Measurements from ENCODE around the gene MRPL48. TPM values are rescaled to one million over a fixed set of nuclear protein-coding genes. Genes with fewer than 3 reads are reported as not detected.

Gene MRPL48
- total RNA-seq, 1 experiment from 2014 or later, result 66.8 TPM

- BruUV-seq (replicated peaks), result no TSS peak
- TF ChIP-seq SIN3A (IDR thresholded peaks at IDR 0.05; ENCODE audit: low read depth), result no peak
- no peak for TF ChIP-seq FOSL1 (IDR thresholded peaks at IDR 0.05; ENCODE audit: low read depth)
- TF ChIP-seq TCF7L2 (IDR thresholded peaks at IDR 0.05; ENCODE audit: borderline replicate concordance, extremely low read depth, insufficient read depth, insufficient read length), result peak; percentile 84
- TF ChIP-seq POLR2A (IDR thresholded peaks at IDR 0.05; ENCODE audit: borderline replicate concordance, extremely low read depth, insufficient read depth, insufficient read length), result no peak
- no peak for TF ChIP-seq SP1 (IDR thresholded peaks at IDR 0.05; ENCODE audit: low read depth)
- no peak for TF ChIP-seq YY1 (IDR thresholded peaks at IDR 0.05; ENCODE audit: extremely low read depth, insufficient replicate concordance, low read depth, low read length)
- no peak for TF ChIP-seq CTCF (IDR thresholded peaks at IDR 0.05 in 2 of 3, conservative IDR thresholded peaks at IDR 0.05 in 1 of 3; ENCODE audit: borderline replicate concordance in 1 of 3, insufficient read depth in 1 of 3, low read depth in 2 of 3, low read length in 2 of 3)
- TF ChIP-seq REST (IDR thresholded peaks at IDR 0.05; ENCODE audit: low read depth), result no peak
- TF ChIP-seq ZFX (IDR thresholded peaks at IDR 0.05), result no peak
- TF ChIP-seq POLR2AphosphoS5 (IDR thresholded peaks at IDR 0.05; ENCODE audit: low read depth, low read length), result peak; percentile 76
- no peak for TF ChIP-seq ATF3 (IDR thresholded peaks at IDR 0.05)
- TF ChIP-seq ZBTB33 (IDR thresholded peaks at IDR 0.05; ENCODE audit: extremely low read depth, insufficient replicate concordance, low read length), result no peak
- no peak for TF ChIP-seq RAD21 (IDR thresholded peaks at IDR 0.05; ENCODE audit: low read depth)
- TF ChIP-seq EZH2 (IDR thresholded peaks at IDR 0.05), result no peak
- no peak overlapping the region for H3K4me2 ChIP-seq (ENCODE audit: low read length)
- no peaks in the 10 kb centered on the region for H3K36me3 ChIP-seq (ENCODE audit: control insufficient read depth in 1 of 2, insufficient read depth in 2 of 2, low read length in 2 of 2)
- no peak overlapping the region for H3K9ac ChIP-seq (ENCODE audit: low read length)
- H3K4me3 ChIP-seq (replicated peaks in 1 of 2; ENCODE audit: low read depth in 1 of 2, low read length in 2 of 2), result no peak overlapping the region
- peaks cover 7% of the 10 kb centered on the region for H3K79me2 ChIP-seq (ENCODE audit: insufficient read depth, low read length)
- ChIA-PET RAD21 (ENCODE audit: low non-redundant PET in 1 of 2, low total read pairs in 2 of 2, uncharacterized antibody in 2 of 2, unreplicated experiment in 2 of 2) (no interaction called here), POLR2A (interaction anchor here (2.8 kb wide), 1 partner anchor 23 kb away, joined by 14 read pairs; the partner anchor contains the start of gene RAB6A), CTCF (interaction anchor here (0.6 to 1.2 kb wide), 2 partner anchors 72 to 147 kb away, joined by 4 to 5 read pairs; no protein-coding TSS in a partner anchor)
- H3K9me2 ChIP-seq (ENCODE audit: insufficient read depth), result no peaks in the 10 kb centered on the region
- H3K27ac ChIP-seq (ENCODE audit: low read depth, low read length), result no peak overlapping the region
- no peaks in the 10 kb centered on the region for H4K20me1 ChIP-seq (ENCODE audit: insufficient read depth)
- H3K27me3 ChIP-seq (ENCODE audit: insufficient read depth, low read length), result no peaks in the 10 kb centered on the region
- no peak for ATAC-seq
- intact Hi-C loops (cut with micrococcal nuclease), result no loop called here
- no peaks in the 10 kb centered on the region for H3K9me3 ChIP-seq (ENCODE audit: control insufficient read depth in 1 of 2, insufficient read depth in 1 of 2, low read depth in 1 of 2, low read length in 2 of 2)
- H2AFZ ChIP-seq (ENCODE audit: low read depth, low read length, poor library complexity, severe bottlenecking), result no peak overlapping the region
- peaks cover 27 to 33% of the 10 kb centered on the region in 2 experiments for H3K4me1 ChIP-seq (ENCODE audit: control insufficient read depth in 1 of 2, insufficient read depth in 2 of 2, low read length in 2 of 2)
- peak; percentile 66 for DNase-seq (ENCODE audit: low read depth, low spot score)
Observed at GRCh38 chr11:73784080-73784634, 3.5 kb upstream of the MRPL48 start.
